Measurements from ENCODE around the gene COL5A3.

Gene COL5A3

GRCh38 chr19:9917321-9917720, 93.0 kb downstream of the COL5A3 start:
- no peak overlapping the region for H3K27ac ChIP-seq
- TF ChIP-seq CTCF (conservative IDR thresholded peaks at IDR 0.05) (no peak), ZFX (IDR thresholded peaks at IDR 0.05) (no peak)

GRCh38 chr19:9916719-9917118, 93.6 kb downstream of the COL5A3 start:
- H3K27ac ChIP-seq: no peak overlapping the region
- TF ChIP-seq CTCF (conservative IDR thresholded peaks at IDR 0.05): no peak
- no peak for TF ChIP-seq ZFX (IDR thresholded peaks at IDR 0.05)

GRCh38 chr19:9914315-9915207, 95.7 kb downstream of the COL5A3 start:
- TF ChIP-seq ZFX (IDR thresholded peaks at IDR 0.05) (no peak), CTCF (conservative IDR thresholded peaks at IDR 0.05) (peak; percentile 92)
- H3K27ac ChIP-seq: peak overlapping the region; percentile 42

DNA sequence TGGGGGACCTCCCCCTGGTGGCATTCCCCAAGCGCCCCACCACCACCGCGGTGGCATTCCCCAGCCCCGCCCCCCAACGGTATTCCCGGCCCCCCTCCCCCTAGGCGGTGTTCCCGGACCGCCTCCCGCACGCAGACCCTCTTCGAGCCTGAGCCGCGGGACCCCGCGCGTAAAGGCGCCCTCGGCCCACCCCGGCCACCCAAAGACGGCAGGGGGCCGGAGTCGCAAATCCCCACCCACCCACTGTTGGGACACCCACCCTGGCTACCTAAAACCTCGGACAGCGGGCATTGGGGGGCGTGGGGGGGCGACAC, 96.3 kb downstream of the COL5A3 start:
- H3K27ac ChIP-seq: peak overlapping the region; percentile 42
- no peak for TF ChIP-seq CTCF (conservative IDR thresholded peaks at IDR 0.05)
- TF ChIP-seq ZFX (IDR thresholded peaks at IDR 0.05): no peak

GRCh38 chr19:9913237-9914000, 96.9 kb downstream of the COL5A3 start:
- H3K27ac ChIP-seq: no peak overlapping the region
- no peak for TF ChIP-seq ZFX (IDR thresholded peaks at IDR 0.05)
- no peak for TF ChIP-seq CTCF (conservative IDR thresholded peaks at IDR 0.05)

DNA sequence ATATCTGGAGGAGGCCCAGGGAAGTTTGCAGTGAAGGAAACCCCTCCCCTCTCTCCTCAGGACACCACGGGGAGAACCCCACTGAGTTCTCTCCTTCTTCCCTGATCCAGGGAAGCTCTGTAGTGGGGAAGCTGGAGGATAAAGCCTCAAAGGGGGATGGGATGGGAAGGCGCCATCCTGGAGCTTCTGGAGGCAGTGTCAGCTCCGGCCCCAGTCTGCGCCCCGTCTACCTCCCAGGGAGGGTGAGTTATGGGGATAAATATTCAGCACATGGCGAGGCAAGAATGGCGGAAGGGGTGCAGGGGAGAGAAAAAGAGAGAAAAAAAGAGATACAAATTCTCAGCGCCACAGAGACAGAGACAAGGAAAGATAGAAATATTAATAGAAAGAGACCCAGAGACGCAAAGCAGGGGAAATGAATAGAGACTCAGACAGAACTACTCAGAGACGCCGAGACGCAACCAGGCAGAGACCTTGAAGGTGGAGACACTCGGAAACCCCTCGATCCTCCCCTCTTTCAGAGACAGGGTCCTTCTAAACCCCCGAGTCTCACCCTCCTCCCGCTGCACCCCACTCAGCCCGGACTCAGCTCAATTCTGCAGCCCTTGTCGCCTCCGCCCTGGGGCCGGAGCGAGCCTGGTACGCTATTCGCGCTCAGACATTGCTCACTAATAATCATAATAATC, 97.6 kb downstream of the COL5A3 start:
- TF ChIP-seq CTCF (conservative IDR thresholded peaks at IDR 0.05): no peak
- no peak for TF ChIP-seq ZFX (IDR thresholded peaks at IDR 0.05)

More for the DNA sequence above, 97.6 kb downstream of the COL5A3 start:
- H3K27ac ChIP-seq: no peak overlapping the region

Measured in C4-2B (cell line).